Stimulated activated CD4-positive, alpha-beta T cell treated with anti-CD3 and anti-CD28 coated beads, Interleukin-1b, Interleukin-23, amount 100 ng/mL, for 4 hours (primary cell): ENCODE results near the gene MYBBP1A.

Experiments
- DNase-seq, 2 donors: peaks; one replicate each; pipeline ENCODE4 v3.0.0-alpha.2; 2020; ENCODE audit warnings: low read depth in 2 of 2

Gene MYBBP1A

GRCh38 chr17:4548721-4549531 lies 6.3 kb downstream of the MYBBP1A start:
- DNase-seq, result no peak

GRCh38 chr17:4548061-4548461 lies 7.1 kb downstream of the MYBBP1A start:
- no peak for DNase-seq

- DNase-seq, result no peak
Measured at GRCh38 chr17:4547118-4547906, 7.9 kb downstream of the MYBBP1A start.

- no peak for DNase-seq
Measured at GRCh38 chr17:4545217-4545951, 9.8 kb downstream of the MYBBP1A start.

- no peak for DNase-seq
Measured at GRCh38 chr17:4544951-4545216, 10.3 kb downstream of the MYBBP1A start.

- DNase-seq, result no peak
Measured at GRCh38 chr17:4544135-4544950, 10.8 kb downstream of the MYBBP1A start.

- DNase-seq, result no peak
Measured at GRCh38 chr17:4543557-4544026, 11.6 kb downstream of the MYBBP1A start.

- no peak for DNase-seq
Measured at GRCh38 chr17:4542726-4543191, 12.4 kb downstream of the MYBBP1A start.

GRCh38 chr17:4542003-4542725 lies 13.0 kb downstream of the MYBBP1A start:
- no peak for DNase-seq

- DNase-seq, result no peak
Measured at GRCh38 chr17:4541328-4542002, 13.7 kb downstream of the MYBBP1A start.

- DNase-seq, result no peak
Measured at GRCh38 chr17:4540687-4541327, 14.4 kb downstream of the MYBBP1A start.

- no peak for DNase-seq
Measured at GRCh38 chr17:4540224-4540651, 14.9 kb downstream of the MYBBP1A start.

GRCh38 chr17:4539576-4540223 lies 15.5 kb downstream of the MYBBP1A start:
- DNase-seq, result no peak

- no peak for DNase-seq
Measured at GRCh38 chr17:4539025-4539424, 16.2 kb downstream of the MYBBP1A start.

- no peak for DNase-seq
Measured at GRCh38 chr17:4538236-4539002, 16.8 kb downstream of the MYBBP1A start.

- no peak for DNase-seq
Measured at GRCh38 chr17:4537451-4538235, 17.5 kb downstream of the MYBBP1A start.

GRCh38 chr17:4536742-4537411 lies 18.3 kb downstream of the MYBBP1A start:
- no peak for DNase-seq
